ENCODE results near the gene GBA3. TPM values are rescaled to one million over a fixed set of nuclear protein-coding genes. Genes with fewer than 3 reads are reported as not detected.

GBA3 gene
- total RNA-seq, 2 donors from 2014 or later = 4.6 to 9.5 TPM

- intact Hi-C loops (cut with DNase I) = no loop called here
These were observed 39.0 kb upstream of the GBA3 start for GRCh38 chr4:22653752-22654151.

DNA sequence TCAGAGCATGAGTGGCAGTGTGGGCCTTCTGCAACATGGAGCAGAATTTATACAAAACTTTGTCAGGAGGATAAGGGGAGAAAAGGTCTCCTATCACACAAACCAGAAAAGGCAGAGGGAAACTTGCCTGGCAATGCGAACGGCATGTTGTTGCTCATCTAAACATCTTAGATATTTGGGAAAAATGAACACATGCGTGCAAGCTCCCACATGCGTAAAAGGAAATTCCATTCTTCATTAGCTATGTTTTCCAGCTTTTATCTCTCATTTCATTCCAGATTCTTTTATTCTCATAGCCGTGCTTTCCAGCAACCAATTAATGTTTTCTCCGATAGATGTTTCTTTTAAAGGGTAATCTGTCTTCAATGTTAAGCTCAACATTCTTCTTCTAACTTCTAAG, 31.3 kb upstream of the GBA3 start:
- no peak overlapping the region for H3K27ac ChIP-seq
- no peak overlapping the region for H3K9ac ChIP-seq (ENCODE audit: low read depth in 2 of 2, low read length in 2 of 2)
- no peak for DNase-seq
- TF ChIP-seq, protein P1, sequence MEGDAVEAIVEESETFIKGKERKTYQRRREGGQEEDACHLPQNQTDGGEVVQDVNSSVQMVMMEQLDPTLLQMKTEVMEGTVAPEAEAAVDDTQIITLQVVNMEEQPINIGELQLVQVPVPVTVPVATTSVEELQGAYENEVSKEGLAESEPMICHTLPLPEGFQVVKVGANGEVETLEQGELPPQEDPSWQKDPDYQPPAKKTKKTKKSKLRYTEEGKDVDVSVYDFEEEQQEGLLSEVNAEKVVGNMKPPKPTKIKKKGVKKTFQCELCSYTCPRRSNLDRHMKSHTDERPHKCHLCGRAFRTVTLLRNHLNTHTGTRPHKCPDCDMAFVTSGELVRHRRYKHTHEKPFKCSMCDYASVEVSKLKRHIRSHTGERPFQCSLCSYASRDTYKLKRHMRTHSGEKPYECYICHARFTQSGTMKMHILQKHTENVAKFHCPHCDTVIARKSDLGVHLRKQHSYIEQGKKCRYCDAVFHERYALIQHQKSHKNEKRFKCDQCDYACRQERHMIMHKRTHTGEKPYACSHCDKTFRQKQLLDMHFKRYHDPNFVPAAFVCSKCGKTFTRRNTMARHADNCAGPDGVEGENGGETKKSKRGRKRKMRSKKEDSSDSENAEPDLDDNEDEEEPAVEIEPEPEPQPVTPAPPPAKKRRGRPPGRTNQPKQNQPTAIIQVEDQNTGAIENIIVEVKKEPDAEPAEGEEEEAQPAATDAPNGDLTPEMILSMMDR (IDR thresholded peaks at IDR 0.05) = no peak
- intact Hi-C loops (cut with DNase I) = no loop called here
- H3K9me3 ChIP-seq = no peaks in the 10 kb centered on the region
- no peaks in the 10 kb centered on the region for H3K36me3 ChIP-seq
- H3K27me3 ChIP-seq = no peaks in the 10 kb centered on the region
- no peaks in the 10 kb centered on the region for H3K4me1 ChIP-seq
- H3K4me3 ChIP-seq = no peak overlapping the region

More at GRCh38 chr4:22653752-22654151, 39.0 kb upstream of the GBA3 start:
- H3K27ac ChIP-seq = no peak overlapping the region
- no peaks in the 10 kb centered on the region for H3K36me3 ChIP-seq
- TF ChIP-seq, protein P1 (IDR thresholded peaks at IDR 0.05) = no peak
- DNase-seq = no peak
- H3K4me1 ChIP-seq = no peaks in the 10 kb centered on the region
- H3K9me3 ChIP-seq = no peaks in the 10 kb centered on the region
- H3K27me3 ChIP-seq = no peaks in the 10 kb centered on the region
- H3K9ac ChIP-seq (ENCODE audit: low read depth in 2 of 2, low read length in 2 of 2) = no peak overlapping the region
- H3K4me3 ChIP-seq = no peak overlapping the region

- no peaks in the 10 kb centered on the region for H3K27me3 ChIP-seq
- intact Hi-C loops (cut with DNase I) = no loop called here
- H3K27ac ChIP-seq = no peak overlapping the region
- TF ChIP-seq, protein P1 (IDR thresholded peaks at IDR 0.05) = no peak
- no peak overlapping the region for H3K4me3 ChIP-seq
- H3K9me3 ChIP-seq = no peaks in the 10 kb centered on the region
- no peaks in the 10 kb centered on the region for H3K4me1 ChIP-seq
- no peak overlapping the region for H3K9ac ChIP-seq (ENCODE audit: low read depth in 2 of 2, low read length in 2 of 2)
- no peaks in the 10 kb centered on the region for H3K36me3 ChIP-seq
- DNase-seq = no peak
These were observed 25.3 kb upstream of the GBA3 start for GRCh38 chr4:22667332-22667940.

DNA sequence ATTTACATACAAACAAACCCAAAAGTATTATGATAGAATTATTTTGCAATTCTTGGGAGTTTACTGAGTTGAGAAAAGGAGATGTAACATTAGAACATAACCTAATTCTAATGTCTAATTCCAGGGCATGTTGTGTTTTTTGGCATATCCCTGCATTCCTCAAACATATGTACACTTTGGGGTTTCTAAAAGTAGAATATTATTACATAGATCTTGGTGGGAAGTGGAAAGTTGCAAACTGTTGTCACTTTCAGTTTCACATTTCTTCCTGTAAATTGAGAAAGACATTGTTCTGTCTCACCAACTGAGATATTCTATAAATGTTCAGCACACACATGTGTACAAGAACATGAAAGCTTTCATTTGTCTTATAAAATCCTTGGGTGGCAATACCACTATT, 24.4 kb upstream of the GBA3 start:
- TF ChIP-seq, protein P1 (IDR thresholded peaks at IDR 0.05) = no peak
- Histone ChIP-seq H3K9me3 (no peaks in the 10 kb centered on the region), H3K4me3 (no peak overlapping the region), H3K27me3 (no peaks in the 10 kb centered on the region), H3K4me1 (no peaks in the 10 kb centered on the region), H3K27ac (no peak overlapping the region), H3K9ac (ENCODE audit: low read depth in 2 of 2, low read length in 2 of 2) (no peak overlapping the region), H3K36me3 (no peaks in the 10 kb centered on the region)
- intact Hi-C loops (cut with DNase I) = no loop called here
- DNase-seq = no peak

DNA sequence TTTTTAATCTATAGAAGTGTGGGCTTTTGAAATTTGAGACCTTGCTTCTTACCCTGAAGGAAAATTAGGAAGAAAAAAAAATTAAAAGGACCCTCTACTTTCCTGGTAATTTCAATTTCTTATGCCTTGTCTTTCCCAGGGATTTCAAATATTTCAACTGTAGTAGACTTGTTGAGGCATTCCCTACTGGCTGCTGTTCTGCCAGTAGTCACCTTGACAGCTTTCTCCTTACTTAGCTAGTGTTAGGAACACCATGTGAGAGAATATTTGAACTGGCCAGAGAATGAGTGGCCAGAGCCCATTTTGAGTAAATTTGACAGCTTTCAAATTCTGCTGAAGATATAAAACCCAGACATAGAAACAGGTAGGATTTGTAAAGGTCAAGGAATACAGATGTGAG, 24.0 kb upstream of the GBA3 start:
- Histone ChIP-seq H3K27ac (no peak overlapping the region), H3K4me3 (no peak overlapping the region), H3K36me3 (no peaks in the 10 kb centered on the region), H3K9me3 (no peaks in the 10 kb centered on the region), H3K4me1 (no peaks in the 10 kb centered on the region), H3K27me3 (no peaks in the 10 kb centered on the region), H3K9ac (ENCODE audit: low read depth in 2 of 2, low read length in 2 of 2) (no peak overlapping the region)
- TF ChIP-seq, protein P1 (IDR thresholded peaks at IDR 0.05) = no peak
- no peak for DNase-seq
- intact Hi-C loops (cut with DNase I) = no loop called here
